ENCODE data around the gene PHACTR4.
"Not testable (repeated sequence)": the region's sequence is repeated elsewhere in the genome, so short reads cannot be mapped to it uniquely, and the experiment has no call there.

Gene PHACTR4

DNA sequence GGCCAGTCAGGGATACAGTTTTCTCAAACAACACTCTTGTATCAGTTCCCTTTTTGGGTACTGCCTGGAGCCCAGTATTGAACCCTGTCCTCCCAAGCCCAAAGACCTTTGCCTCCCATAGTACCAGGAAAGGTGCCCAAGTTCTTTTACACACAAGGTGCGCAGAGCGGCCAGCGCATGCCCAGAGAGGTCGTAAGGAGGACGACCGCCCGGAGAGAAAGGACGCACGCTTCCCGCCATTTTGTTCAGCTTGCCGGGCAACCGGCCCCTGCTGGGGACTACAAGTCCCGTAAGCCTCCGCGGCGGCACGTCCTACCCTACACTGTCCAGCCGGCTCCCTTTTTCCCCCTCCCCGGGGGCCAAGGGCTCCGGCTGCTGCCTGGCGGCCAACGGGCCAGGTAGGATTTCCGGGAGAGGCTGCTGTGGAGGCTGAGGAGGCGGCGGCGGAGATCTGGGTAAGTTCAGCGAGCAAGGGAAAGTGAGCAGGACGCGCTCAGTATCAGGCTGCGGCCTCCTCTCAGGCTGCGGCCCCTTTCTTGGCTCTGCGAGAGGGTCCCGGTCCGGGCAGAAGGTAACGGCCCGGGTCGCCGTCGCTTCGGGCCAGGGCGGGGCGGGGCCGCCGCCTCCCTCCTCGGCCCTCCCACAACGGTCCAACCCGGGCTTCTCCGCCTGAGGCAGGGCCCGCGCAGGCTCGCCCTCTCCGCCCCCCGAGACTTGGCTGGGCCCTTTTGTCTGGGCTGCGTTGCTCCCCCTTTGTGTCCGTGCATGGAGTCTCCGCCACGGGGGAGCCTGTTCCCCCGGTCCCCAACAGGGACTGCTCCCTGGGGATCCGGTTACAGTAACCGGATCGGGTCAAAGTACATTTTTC, at the start of gene PHACTR4:
TSS of gene PHACTR4 (plus strand) at position 370 of the 868 bp plus-strand sequence. CDS start 37,708 bp downstream, outside the sequence.
- DNase-seq: peak; percentile 92

DNA sequence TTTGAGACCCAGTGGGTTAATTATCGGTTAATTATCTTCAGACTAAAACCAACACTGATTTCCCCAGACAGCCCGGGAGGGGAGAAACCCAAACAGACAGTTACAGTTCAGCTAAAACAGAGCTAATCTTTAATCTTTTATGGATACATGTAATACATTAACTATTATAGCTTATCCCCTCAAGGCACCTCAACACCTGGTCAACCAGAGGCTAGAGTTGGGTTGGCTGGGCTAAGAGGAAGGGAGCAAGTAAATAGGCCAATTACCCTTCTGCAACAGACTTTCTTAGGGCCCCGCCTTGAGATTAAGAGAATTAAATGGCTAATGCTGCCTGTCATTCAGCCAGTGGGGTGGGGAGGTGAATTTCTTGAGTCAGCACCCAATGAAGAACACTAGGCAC, 47.3 kb upstream of the PHACTR4 start:
- no peak for DNase-seq

DNA sequence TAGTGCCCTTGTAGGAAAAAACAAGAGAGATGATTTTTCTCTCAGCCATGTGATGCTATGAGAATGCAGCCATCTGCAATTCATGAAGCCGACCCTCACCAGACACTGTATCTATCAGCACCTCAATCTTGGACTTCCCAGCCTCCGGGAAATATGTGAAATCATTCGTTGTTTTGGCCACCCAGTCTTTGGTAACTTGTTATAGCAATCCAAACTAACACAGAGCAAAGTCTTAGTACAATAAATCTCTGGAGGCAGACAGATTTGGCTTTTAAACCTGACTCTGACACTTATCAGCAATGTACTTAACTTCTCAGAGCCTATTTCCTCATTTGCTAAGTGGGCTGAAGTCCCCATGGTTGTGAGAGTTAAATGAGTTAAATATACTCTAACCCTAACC, 45.8 kb upstream of the PHACTR4 start:
- DNase-seq: no peak

DNA sequence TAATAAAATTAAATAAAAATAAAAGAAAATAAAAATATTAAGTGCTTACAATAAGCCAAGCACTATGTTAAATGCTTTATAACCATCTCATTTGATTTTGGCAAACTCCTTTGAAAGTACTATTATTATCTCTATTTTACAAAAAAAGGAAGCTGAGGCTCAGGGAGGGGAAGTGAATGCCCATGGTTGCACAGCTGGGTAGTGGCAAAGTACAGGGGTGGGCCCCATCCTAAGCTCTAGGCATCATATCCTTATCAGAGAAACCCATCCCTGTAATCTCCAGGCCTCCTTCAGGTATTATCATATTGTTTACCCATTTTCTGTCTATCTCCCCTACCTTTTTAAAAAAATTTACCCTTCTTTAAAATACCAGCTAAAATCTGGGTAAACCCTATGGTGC, 43.0 kb upstream of the PHACTR4 start:
- no peak for DNase-seq

GRCh38 chr1:28326984-28327383, 42.6 kb upstream of the PHACTR4 start:
- DNase-seq: no peak

GRCh38 chr1:28327431-28327830, 42.1 kb upstream of the PHACTR4 start:
- not testable (repeated sequence) for DNase-seq

DNA sequence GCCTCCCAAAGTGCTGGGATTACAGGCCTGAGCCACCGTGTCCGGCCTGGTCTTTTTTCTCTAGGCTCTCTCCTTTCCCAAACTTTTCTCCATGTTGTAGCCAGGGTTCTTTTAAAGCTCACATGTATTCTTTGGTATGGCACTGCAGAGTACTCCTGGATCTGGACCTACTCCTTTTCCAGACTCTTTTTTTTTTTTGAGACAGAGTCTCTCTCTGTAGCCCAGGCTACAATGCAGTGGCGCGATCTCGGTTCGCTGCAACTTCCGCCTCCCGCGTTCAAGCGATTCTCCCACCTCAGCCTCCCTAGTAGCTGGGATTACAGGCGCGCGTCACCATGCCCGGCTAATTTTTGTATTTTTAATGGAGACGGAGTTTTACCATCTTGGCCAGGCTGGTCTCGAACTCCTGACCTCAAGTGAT, 41.3 kb upstream of the PHACTR4 start:
- DNase-seq: no peak

DNA sequence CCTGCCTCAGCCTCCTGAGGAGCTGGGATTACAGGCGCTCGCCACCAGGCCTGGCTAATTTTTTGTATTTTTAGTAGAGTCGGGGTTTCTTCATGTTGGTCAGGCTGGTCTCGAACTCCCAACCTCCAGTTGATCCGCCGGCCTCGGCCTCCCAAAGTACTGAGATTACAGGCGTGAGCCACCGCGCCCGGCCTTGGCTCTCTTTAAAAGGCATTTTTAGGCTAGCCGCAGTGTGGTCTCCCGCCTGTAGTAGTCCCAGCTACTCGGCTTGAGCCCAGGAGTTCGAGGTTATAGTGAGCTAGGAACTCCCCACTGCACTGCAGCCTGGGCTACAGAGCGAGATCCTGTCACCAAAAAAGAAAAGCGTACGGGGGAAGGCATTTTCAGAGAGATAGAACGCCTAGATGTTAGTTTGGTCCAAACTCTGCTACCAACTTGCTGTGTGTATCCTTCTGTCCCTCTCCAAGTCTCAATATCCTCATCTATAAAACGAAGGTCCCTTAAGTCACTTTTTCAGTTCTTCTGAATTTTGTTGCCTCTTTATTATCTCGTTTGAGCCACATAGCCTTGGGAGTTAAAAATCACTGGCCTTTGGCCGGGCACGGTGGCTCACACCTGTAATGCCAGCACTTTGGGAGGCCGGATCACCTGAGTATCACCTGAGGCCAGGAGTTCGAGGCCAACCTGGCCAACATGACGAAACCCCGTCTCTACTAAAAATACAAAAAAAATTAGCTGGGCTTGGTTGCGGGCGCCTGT, 40.0 kb upstream of the PHACTR4 start:
- no peak for DNase-seq

DNA sequence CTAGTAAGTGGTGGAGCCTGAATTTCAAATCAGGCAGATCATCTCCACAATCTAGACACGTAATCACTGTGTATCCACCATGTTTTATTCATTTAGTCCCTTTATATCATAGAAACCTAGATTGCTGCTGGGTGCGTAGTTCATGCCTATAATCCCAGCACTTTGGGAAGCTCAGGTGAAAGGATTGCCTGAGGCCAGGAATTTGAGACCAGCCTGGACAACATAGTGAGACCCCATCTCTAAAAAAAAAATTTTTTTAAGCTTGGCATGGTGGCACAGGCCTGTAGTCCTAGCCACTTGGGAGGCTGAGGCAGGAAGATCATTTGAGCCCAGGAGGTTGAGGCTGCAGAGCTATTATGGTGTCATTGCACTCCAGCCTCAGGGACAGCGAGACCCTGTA, 30.6 kb upstream of the PHACTR4 start:
- no peak for DNase-seq

DNA sequence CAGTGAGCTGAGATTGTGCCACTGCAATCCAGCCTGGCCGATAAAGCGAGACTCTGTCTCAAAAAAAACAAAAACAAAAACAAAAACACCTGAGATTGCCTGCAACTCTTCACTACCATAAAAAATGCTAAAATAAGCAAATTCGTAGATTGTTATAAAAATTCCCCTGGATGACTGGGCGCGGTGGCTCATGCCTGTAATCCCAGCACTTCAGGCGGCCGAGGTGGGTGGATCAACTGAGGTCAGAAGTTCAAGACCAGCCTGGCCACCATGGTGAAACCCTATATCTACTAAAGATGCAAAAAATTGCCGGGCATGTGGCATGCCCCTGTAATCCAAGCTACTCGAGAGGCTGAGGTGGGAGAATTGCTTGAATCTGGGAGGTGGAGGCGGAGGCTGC, 30.0 kb upstream of the PHACTR4 start:
- no peak for DNase-seq

DNA sequence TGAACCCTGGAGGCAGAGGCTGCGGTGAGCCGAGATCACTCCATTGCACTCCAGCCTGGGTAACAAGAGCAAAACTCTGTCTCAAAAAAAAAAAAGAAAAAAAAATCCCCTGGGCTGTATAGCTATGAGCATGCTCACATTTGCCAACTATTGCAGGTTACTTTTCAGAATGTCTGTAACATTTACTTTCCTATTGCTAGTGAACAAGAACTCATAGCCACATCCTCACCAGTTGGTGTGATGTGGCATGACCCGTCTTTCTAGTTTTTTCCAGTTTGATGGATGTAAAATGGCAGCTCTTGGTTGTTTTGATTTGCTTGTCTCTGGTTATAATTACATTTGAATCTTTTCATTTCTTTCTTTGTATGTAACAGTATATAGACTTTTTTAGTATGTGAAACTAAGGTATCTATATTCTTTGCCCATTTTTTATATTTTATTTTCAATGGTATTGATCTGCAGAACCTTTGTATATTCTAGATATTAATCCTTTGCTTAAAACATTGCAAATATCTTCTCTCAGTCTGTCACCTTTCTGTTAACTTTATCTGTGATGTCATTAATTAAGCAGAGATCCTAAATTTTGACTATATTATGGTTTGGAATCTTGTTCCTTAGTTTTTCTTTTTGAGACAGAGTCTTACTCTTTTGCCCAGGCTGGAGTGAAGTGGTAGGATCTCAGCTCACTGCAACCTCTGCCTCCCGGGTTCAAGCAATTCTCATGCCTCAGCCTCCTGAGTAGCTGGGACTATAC, 29.1 kb upstream of the PHACTR4 start:
- no peak for DNase-seq

DNA sequence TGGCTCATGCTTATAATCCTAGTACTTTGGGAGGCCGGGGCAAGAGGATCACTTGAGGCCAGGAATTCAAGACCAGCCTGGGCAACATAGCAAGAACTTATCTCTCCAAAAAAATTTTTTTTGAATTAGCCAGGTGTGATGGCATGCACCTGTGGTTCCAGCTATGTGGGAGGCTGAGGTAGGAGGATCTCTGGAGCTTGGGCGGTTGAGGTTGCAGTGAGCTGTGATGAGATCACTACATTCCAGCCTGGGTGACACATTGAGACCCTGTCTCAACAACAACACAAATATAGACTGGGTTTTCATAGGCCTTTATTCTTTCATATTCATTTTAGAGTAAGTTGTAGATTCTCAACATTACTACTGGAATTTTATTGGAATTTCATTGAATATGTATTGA, 27.9 kb upstream of the PHACTR4 start:
- DNase-seq: no peak

GRCh38 chr1:28343405-28343804, 26.1 kb upstream of the PHACTR4 start:
- no peak for DNase-seq

DNA sequence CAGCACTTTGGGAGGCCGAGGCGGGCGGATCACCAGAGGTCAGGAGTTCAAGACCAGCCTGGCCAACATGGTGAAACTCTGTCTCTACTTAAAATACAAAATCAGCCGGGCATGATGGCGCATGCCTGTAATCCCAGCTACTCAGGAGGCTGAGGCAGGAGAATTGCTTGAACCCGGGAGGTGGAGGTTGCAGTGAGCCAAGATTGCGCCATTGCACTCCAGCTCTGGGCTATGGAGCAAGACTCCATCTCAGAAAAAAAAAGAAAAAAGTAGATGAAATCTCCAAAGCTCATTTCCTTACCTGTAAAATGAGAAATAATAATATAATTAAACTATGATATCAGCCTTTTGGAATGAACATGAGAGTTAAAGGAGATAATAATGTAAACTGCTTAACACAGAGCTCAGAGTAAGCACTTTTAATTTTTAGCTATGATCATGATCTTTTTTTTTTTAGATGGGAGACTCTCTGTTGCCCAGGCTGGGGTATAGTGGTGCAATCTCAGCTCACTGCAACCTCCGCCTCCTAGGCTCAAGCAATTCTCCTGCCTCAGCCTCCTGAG, 16.2 kb upstream of the PHACTR4 start:
- not testable (repeated sequence) for DNase-seq

- DNase-seq: no peak
Observed at GRCh38 chr1:28354121-28354520, 15.4 kb upstream of the PHACTR4 start.

DNA sequence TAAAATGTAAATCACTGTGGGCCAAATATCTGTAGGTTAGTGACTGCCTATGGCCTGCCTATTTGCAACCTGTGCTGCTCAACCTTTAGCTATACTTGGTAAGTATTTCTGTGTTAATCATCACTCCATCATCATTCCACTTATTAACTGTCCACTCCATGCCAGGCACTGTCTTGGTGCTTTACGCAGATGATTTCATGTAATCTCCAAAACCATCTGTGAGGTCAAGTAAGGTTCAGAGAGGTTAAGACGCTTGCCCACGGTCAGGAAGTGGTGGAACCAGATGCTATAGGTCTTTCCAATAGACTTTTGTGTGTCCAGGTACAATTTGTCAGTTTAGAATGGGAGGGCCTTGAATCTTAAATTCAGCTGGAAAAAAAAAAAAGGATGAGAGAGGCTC, 10.8 kb upstream of the PHACTR4 start:
- DNase-seq: no peak

GRCh38 chr1:28359592-28360239, 9.8 kb upstream of the PHACTR4 start:
- peak; percentile 5 for DNase-seq

- DNase-seq: no peak
Observed at GRCh38 chr1:28364888-28365287, 4.7 kb upstream of the PHACTR4 start.

DNA sequence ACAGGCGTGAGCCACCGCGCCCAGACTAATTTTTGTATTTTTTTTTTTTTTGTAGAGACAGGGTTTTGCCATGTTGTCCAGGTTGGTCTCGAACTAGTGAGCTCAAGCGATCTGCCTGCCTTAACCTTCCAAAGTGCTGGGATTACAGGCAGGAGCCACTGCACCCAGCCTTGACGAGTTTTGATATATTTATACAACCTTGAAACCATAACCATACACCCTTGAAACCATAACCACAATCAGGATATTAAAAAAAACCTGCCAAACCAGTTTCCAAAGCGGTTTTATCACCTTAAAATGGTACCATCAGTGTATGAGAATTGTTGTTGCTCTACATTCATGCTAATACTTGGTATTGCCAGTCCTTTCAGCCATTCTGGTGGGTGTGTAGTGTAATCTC, 3.7 kb upstream of the PHACTR4 start:
- DNase-seq: no peak

GRCh38 chr1:28368608-28369007, 932 bp upstream of the PHACTR4 start:
- DNase-seq: not testable (repeated sequence)

- no peak for DNase-seq
Observed at GRCh38 chr1:28370239-28371009, 884 bp downstream of the PHACTR4 start.

- DNase-seq: no peak
Observed at GRCh38 chr1:28371010-28371377, 1.5 kb downstream of the PHACTR4 start.

Measured in NCI-H2081 treated with DMSO at 0.1 percent for 48 hours (cell line).